ENCODE data around the gene PRPF6. TPM values are rescaled to one million over a fixed set of nuclear protein-coding genes. Genes with fewer than 3 reads are reported as not detected.

The PRPF6 gene
- total RNA-seq, 2 experiments from 2014 or later: 50.6 to 51.3 TPM

GRCh38 chr20:64074963-64075362, 94.0 kb downstream of the PRPF6 start:
- H3K27ac Mint-ChIP-seq: peak overlapping the region; percentile 24
- TF ChIP-seq CTCF (IDR thresholded peaks at IDR 0.05): no peak
- Histone ChIP-seq H3K27me3 (ENCODE audit: control insufficient read depth in 1 of 2, insufficient read depth in 2 of 2, low read length in 2 of 2) (no peaks in the 10 kb centered on the region), H3K9me3 (ENCODE audit: control insufficient read depth in 1 of 2, insufficient read depth in 1 of 2, low read length in 2 of 2) (no peaks in the 10 kb centered on the region), H3K4me3 (ENCODE audit: low read length) (no peak overlapping the region), H3K4me1 (ENCODE audit: insufficient read depth, low read length) (peaks cover 39% of the 10 kb centered on the region), H3K27ac (ENCODE audit: low read depth in 1 of 2, low read length in 2 of 2) (no peak overlapping the region), H3K36me3 (ENCODE audit: insufficient read depth, low read length) (peaks cover 50% of the 10 kb centered on the region)
- no peaks in the 10 kb centered on the region for H3K9me3 Mint-ChIP-seq
- ChIA-PET POLR2A (interaction anchor here (3.2 kb wide), 1 partner anchor 9 kb away, joined by 13 read pairs; no protein-coding TSS in a partner anchor), CTCF (no interaction called here)
- H3K4me1 Mint-ChIP-seq (ENCODE audit: low read depth): peaks cover 13% of the 10 kb centered on the region
- H3K36me3 Mint-ChIP-seq (ENCODE audit: low read depth): peaks cover 33% of the 10 kb centered on the region
- intact Hi-C loops (cut with DNase I, micrococcal nuclease): loop anchor here in 1 of 2 experiments (5.0 kb wide), 1 partner anchor 33 kb away; no protein-coding TSS in a partner anchor
- H3K4me3 Mint-ChIP-seq: no peak overlapping the region
- DNase-seq (no peak), ATAC-seq (ENCODE audit: poor library complexity) (no peak)
- H3K27me3 Mint-ChIP-seq: no peaks in the 10 kb centered on the region

- DNase-seq (no peak), ATAC-seq (ENCODE audit: poor library complexity) (no peak)
- H3K27me3 Mint-ChIP-seq: no peaks in the 10 kb centered on the region
- Histone ChIP-seq H3K36me3 (ENCODE audit: insufficient read depth, low read length) (peaks cover 50% of the 10 kb centered on the region), H3K4me3 (ENCODE audit: low read length) (no peak overlapping the region), H3K4me1 (ENCODE audit: insufficient read depth, low read length) (peaks cover 39% of the 10 kb centered on the region), H3K27me3 (ENCODE audit: control insufficient read depth in 1 of 2, insufficient read depth in 2 of 2, low read length in 2 of 2) (no peaks in the 10 kb centered on the region), H3K27ac (ENCODE audit: low read depth in 1 of 2, low read length in 2 of 2) (no peak overlapping the region), H3K9me3 (ENCODE audit: control insufficient read depth in 1 of 2, insufficient read depth in 1 of 2, low read length in 2 of 2) (no peaks in the 10 kb centered on the region)
- H3K27ac Mint-ChIP-seq: peak overlapping the region; percentile 24
- H3K4me1 Mint-ChIP-seq (ENCODE audit: low read depth): peaks cover 18% of the 10 kb centered on the region
- intact Hi-C loops (cut with DNase I, micrococcal nuclease): loop anchor here in 1 of 2 experiments (5.0 kb wide), 1 partner anchor 33 kb away; no protein-coding TSS in a partner anchor
- ChIA-PET POLR2A (interaction anchor here (1.4 to 3.2 kb wide), 2 partner anchors 9 to 95 kb away, joined by 3 to 13 read pairs; partner anchors contain the start of gene PRPF6), CTCF (interaction anchor here (3.0 kb wide), 1 partner anchor 37 kb away, joined by 12 read pairs; no protein-coding TSS in a partner anchor)
- peak overlapping the region; percentile 39 for H3K4me3 Mint-ChIP-seq
- TF ChIP-seq CTCF (IDR thresholded peaks at IDR 0.05): no peak
- no peaks in the 10 kb centered on the region for H3K9me3 Mint-ChIP-seq
- peaks cover 33% of the 10 kb centered on the region for H3K36me3 Mint-ChIP-seq (ENCODE audit: low read depth)
Observed at GRCh38 chr20:64075556-64075955, 94.6 kb downstream of the PRPF6 start.

GRCh38 chr20:64076061-64076997, 95.4 kb downstream of the PRPF6 start:
- Mint-ChIP-seq H3K4me3 (peak overlapping the region; percentile 56), H3K27ac (peak overlapping the region; percentile 86), H3K9me3 (no peaks in the 10 kb centered on the region), H3K36me3 (ENCODE audit: low read depth) (peaks cover 33% of the 10 kb centered on the region), H3K4me1 (ENCODE audit: low read depth) (peaks cover 24% of the 10 kb centered on the region), H3K27me3 (no peaks in the 10 kb centered on the region)
- intact Hi-C loops (cut with DNase I, micrococcal nuclease): loop anchor here in 1 of 2 experiments (5.0 kb wide), 1 partner anchor 34 kb away; no protein-coding TSS in a partner anchor
- H3K27me3 ChIP-seq (ENCODE audit: control insufficient read depth in 1 of 2, insufficient read depth in 2 of 2, low read length in 2 of 2): no peaks in the 10 kb centered on the region
- ChIA-PET POLR2A (interaction anchor here (1.2 to 3.2 kb wide), 4 partner anchors 7 to 96 kb away, joined by 3 to 13 read pairs (median 6); partner anchors contain the start of gene PRPF6), CTCF (interaction anchor here (1.5 to 3.0 kb wide), 2 partner anchors 10 to 38 kb away, joined by 3 to 12 read pairs; no protein-coding TSS in a partner anchor)
- no peaks in the 10 kb centered on the region for H3K9me3 ChIP-seq (ENCODE audit: control insufficient read depth in 1 of 2, insufficient read depth in 1 of 2, low read length in 2 of 2)
- H3K27ac ChIP-seq (ENCODE audit: low read depth in 1 of 2, low read length in 2 of 2): peak overlapping the region; percentile 68 to 80
- H3K36me3 ChIP-seq (ENCODE audit: insufficient read depth, low read length): peaks cover 50% of the 10 kb centered on the region
- peak overlapping the region; percentile 93 for H3K4me3 ChIP-seq (ENCODE audit: low read length)
- TF ChIP-seq CTCF (IDR thresholded peaks at IDR 0.05): no peak
- DNase-seq: no peak
- no peak for ATAC-seq (ENCODE audit: poor library complexity)
- H3K4me1 ChIP-seq (ENCODE audit: insufficient read depth, low read length): peaks cover 40% of the 10 kb centered on the region
